Kidney (tissue), 14 donors: Measurements from ENCODE around the gene LSM14A. TPM values are rescaled to one million over a fixed set of nuclear protein-coding genes. Genes with fewer than 3 reads are reported as not detected.
A peak's percentile ranks its signal among the peaks of the same experiment; 100 is the strongest.
"Not testable (repeated sequence)": the region's sequence is repeated elsewhere in the genome, so short reads cannot be mapped to it uniquely, and the experiment has no call there.

Experiments
- DNase-seq, 5 donors: peaks; one replicate each; pipeline ENCODE4 v3.0.0-alpha.2; 2013 to 2020
- FAIRE-seq: peaks from 2 replicates; lab custom pipeline; 2012; peaks lifted over from hg19 to GRCh38; lab: Jason Lieb, UNC
- H3K27ac ChIP-seq, 2 donors: one replicate each; pipeline ENCODE4 v1.7.0; 2013; ENCODE audit warnings: low read depth in 2 of 2, low read length in 2 of 2, inconsistent platforms in 1 of 2
- H3K27me3 ChIP-seq: one replicate; pipeline ENCODE4 v1.7.1; 2013; ENCODE audit warnings: low read length, inconsistent platforms; ENCODE audit not compliant: control insufficient read depth, insufficient read depth
- H3K36me3 ChIP-seq, 3 donors: one replicate each; pipeline versions ENCODE4 v1.7.0 to v1.7.1; 2013; ENCODE audit warnings: low read length in 3 of 3, control low read depth in 1 of 3, inconsistent platforms in 1 of 3; ENCODE audit not compliant: insufficient read depth in 3 of 3, control insufficient read depth in 2 of 3
- H3K4me1 ChIP-seq, 3 donors: one replicate each; pipeline versions ENCODE4 v1.7.0 to v1.7.1; 2013; ENCODE audit warnings: low read length in 3 of 3, inconsistent platforms in 1 of 3, low read depth in 1 of 3; ENCODE audit not compliant: control insufficient read depth in 2 of 3, insufficient read depth in 2 of 3
- H3K4me3 ChIP-seq, 3 donors: one replicate each; pipeline versions ENCODE4 v1.7.0 to v1.8.1; 2013; ENCODE audit warnings: low read length in 3 of 3, control low read depth in 1 of 3, inconsistent platforms in 1 of 3
- H3K9ac ChIP-seq, 3 donors: one replicate each; pipeline versions ENCODE4 v1.7.0 to v1.7.1; 2013; ENCODE audit warnings: low read length in 3 of 3, control low read depth in 1 of 3, inconsistent platforms in 1 of 3
- H3K9me3 ChIP-seq, 3 donors: one replicate each; pipeline versions ENCODE4 v1.7.0 to v1.7.1; 2013; ENCODE audit warnings: low read length in 3 of 3, control low read depth in 1 of 3, inconsistent platforms in 1 of 3; ENCODE audit not compliant: control insufficient read depth in 2 of 3, insufficient read depth in 1 of 3
- CTCF ChIP-seq: IDR thresholded peaks from 3 replicates; pipeline ENCODE4 v1.5.1; 2012; ENCODE audit warnings: mild to moderate bottlenecking, moderate library complexity, borderline replicate concordance; ENCODE audit not compliant: insufficient read depth; ENCODE audit errors: extremely low read depth
- intact Hi-C: fragments of 100-400 bp; cut with DNase I; formaldehyde crosslinking; loops from one replicate; pipeline ENCODE4 v1.11.1; 2022
- polyA plus RNA-seq: library from polyadenylated mRNA; stranded (reverse); fragments of 350-450 nt; fragmentation: Illumina TruSeq; extraction: RNeasy Lipid Tissue Mini Kit (QIAGEN cat#74804); gene quantifications from one replicate; pipeline ENCODE4 v1.2.3, GENCODE V29; 2014; ENCODE audit warnings: low read depth, low replicate concordance; ENCODE audit not compliant: insufficient read depth
- total RNA-seq: library from RNA; stranded (reverse); fragmentation: NEBNext Ultra II Directional; extraction: Animal tissue kit (Norgen Biotek cat#: 25700); gene quantifications from one replicate; pipeline ENCODE4 v1.2.1, GENCODE V29; 2021
- donor health status: control.
- donor health status: control.
- donor health status: control.
- donor health status: control.
- donor health status: control.
- donor health status: DM: yes; HTN: yes; CAD: no.
- donor health status: Normal renal cell carcinoma (clear cell type).

The LSM14A gene
- total and polyA plus RNA-seq, 2 donors from 2014 or later: 49.3 to 114 TPM

GRCh38 chr19:34173193-34173956 is 1.1 kb downstream of the LSM14A start:
- no peak for TF ChIP-seq CTCF
- Histone ChIP-seq H3K9ac (peak overlapping the region; percentile 78 to 91 (median 90)), H3K4me3 (peak overlapping the region; percentile 49 to 93 (median 85)), H3K9me3 (no peaks in the 10 kb centered on the region), H3K27me3 (no peaks in the 10 kb centered on the region), H3K36me3 (no peaks in the 10 kb centered on the region), H3K27ac (peak overlapping the region; percentile 98 to 100), H3K4me1 (peaks cover 10 to 24% (median 18%) of the 10 kb centered on the region in 3 donors)
- peak; percentile 76 to 88 (median 83) for DNase-seq
- no peak for FAIRE-seq
- intact Hi-C loops: no loop called here

GRCh38 chr19:34175173-34175572 is 2.9 kb downstream of the LSM14A start:
- H3K27ac ChIP-seq, H3K27me3 ChIP-seq, intact Hi-C loops, FAIRE-seq, H3K9me3 ChIP-seq, H3K36me3 ChIP-seq, H3K9ac ChIP-seq: not testable (repeated sequence)
- H3K4me1 ChIP-seq: peaks cover 10 to 32% (median 24%) of the 10 kb centered on the region in 3 donors
- H3K4me3 ChIP-seq: peak overlapping the region in 1 of 3 donors; percentile 15
- peak in 1 of 5 donors; percentile 7 for DNase-seq

- Histone ChIP-seq H3K27me3 (no peaks in the 10 kb centered on the region), H3K4me1 (peaks cover 5 to 45% (median 30%) of the 10 kb centered on the region in 3 donors), H3K9ac (no peak overlapping the region), H3K4me3 (peak overlapping the region in 1 of 3 donors; percentile 9), H3K27ac (no peak overlapping the region), H3K36me3 (peaks cover 0 to 3% (median 0%) of the 10 kb centered on the region in 3 donors), H3K9me3 (no peaks in the 10 kb centered on the region)
- DNase-seq (no peak), FAIRE-seq (no peak)
- intact Hi-C loops: no loop called here
- TF ChIP-seq CTCF: no peak
Observed at GRCh38 chr19:34176581-34176980, 4.3 kb downstream of the LSM14A start.

- no peak for FAIRE-seq
- H3K36me3 ChIP-seq: peaks cover 0 to 3% (median 0%) of the 10 kb centered on the region in 3 donors
- no peak for TF ChIP-seq CTCF
- peak overlapping the region in 2 of 3 donors; percentile 3 to 47 for H3K9ac ChIP-seq
- intact Hi-C loops: no loop called here
- peak overlapping the region in 2 of 3 donors; percentile 28 to 51 for H3K4me3 ChIP-seq
- peak overlapping the region; percentile 41 to 76 for H3K27ac ChIP-seq
- DNase-seq: no peak
- H3K9me3 ChIP-seq: no peaks in the 10 kb centered on the region
- H3K4me1 ChIP-seq: peaks cover 4 to 49% (median 29%) of the 10 kb centered on the region in 3 donors
- no peaks in the 10 kb centered on the region for H3K27me3 ChIP-seq
Observed at GRCh38 chr19:34178274-34178610, 5.9 kb downstream of the LSM14A start.
